Panc1 (cell line): Measurements from ENCODE around the gene DDX42.
A peak's percentile ranks its signal among the peaks of the same experiment; 100 is the strongest.

Source experiments
- CTCF ChIP-seq: fragments of 450-650 bp; IDR thresholded peaks from 2 replicates; pipeline ENCODE4 v1.5.1; 2017; ENCODE audit warnings: mild to moderate bottlenecking
- POLR2AphosphoS5 ChIP-seq: IDR thresholded peaks from 2 replicates; pipeline ENCODE4 v1.6.1; 2012; ENCODE audit warnings: mild to moderate bottlenecking, low read depth, low read length, moderate library complexity
- REST ChIP-seq, 2 experiments: IDR thresholded peaks; 2 replicates each; pipeline ENCODE4 v1.6.1; 2011 to 2012; ENCODE audit warnings: low read depth in 2 of 2, control low read depth in 1 of 2, low read length in 1 of 2, mild to moderate bottlenecking in 1 of 2, moderate library complexity in 1 of 2; ENCODE audit not compliant: insufficient read depth in 1 of 2
- SIN3A ChIP-seq: IDR thresholded peaks from 2 replicates; pipeline ENCODE4 v1.6.1; 2012; ENCODE audit warnings: low read depth, mild to moderate bottlenecking, low read length, moderate library complexity, borderline replicate concordance; ENCODE audit not compliant: insufficient read depth
- TCF7L2 ChIP-seq: IDR thresholded peaks from 2 replicates; pipeline ENCODE4 v1.6.1; 2011; ENCODE audit warnings: mild to moderate bottlenecking, low read depth, low read length, inconsistent platforms

GRCh38 chr17:63827002-63827800 lies 53.2 kb downstream of the DDX42 start, which contains the start of the genes FTSJ3 and PSMC5:
- TF ChIP-seq CTCF (no peak; the same call in 1 of the 2 replicates), POLR2AphosphoS5 (peak; percentile 58), SIN3A (peak; percentile 61; the same call in 1 of the 2 replicates), REST (IDR thresholded peaks at IDR 0.05; ENCODE audit: insufficient read depth in 1 of 2, low read depth in 2 of 2, low read length in 1 of 2) (no peak), TCF7L2 (no peak; the same call in 1 of the 2 replicates)
